T-helper 2 cell treated with Interferon-gamma antibody and Interleukin-4, amounts not matched to agents 5 μg/mL and 100 μg/mL, for 36 hours (primary cell): ENCODE measurements around the gene FNDC3A.
A peak's percentile ranks its signal among the peaks of the same experiment; 100 is the strongest.

Experiments
- DNase-seq: peaks from one replicate; pipeline ENCODE4 v3.0.0; 2021; ENCODE audit warnings: low spot score
- H3K27ac Mint-ChIP-seq: one replicate; pipeline ENCODE4 v1.8.0; 2021; ENCODE audit warnings: mild to moderate bottlenecking, mixed read lengths
- H3K27me3 Mint-ChIP-seq: one replicate; pipeline ENCODE4 v1.8.0; 2021; ENCODE audit warnings: low read depth, mixed read lengths
- H3K36me3 Mint-ChIP-seq: one replicate; pipeline ENCODE4 v1.8.0; 2021; ENCODE audit warnings: low read depth, mixed read lengths
- H3K4me1 Mint-ChIP-seq: one replicate; pipeline ENCODE4 v1.8.0; 2021; ENCODE audit warnings: low read depth, mixed read lengths
- H3K4me3 Mint-ChIP-seq: one replicate; pipeline ENCODE4 v1.8.0; 2022; ENCODE audit warnings: mild to moderate bottlenecking, moderate library complexity, mixed read lengths
- H3K9me3 Mint-ChIP-seq: one replicate; pipeline ENCODE4 v1.8.0; 2021; ENCODE audit warnings: mixed read lengths

Gene FNDC3A

GRCh38 chr13:49221590-49221965, 245.9 kb downstream of the FNDC3A start:
- Mint-ChIP-seq H3K4me1 (peaks cover 5% of the 10 kb centered on the region), H3K27me3 (peaks cover 76% of the 10 kb centered on the region), H3K27ac (no peak overlapping the region), H3K9me3 (no peaks in the 10 kb centered on the region), H3K4me3 (peak overlapping the region; percentile 69), H3K36me3 (no peaks in the 10 kb centered on the region)
- peak; percentile 1 for DNase-seq

GRCh38 chr13:49225223-49226042, 249.7 kb downstream of the FNDC3A start:
- peaks cover 52% of the 10 kb centered on the region for H3K27me3 Mint-ChIP-seq
- DNase-seq = no peak

GRCh38 chr13:49226613-49227012, 250.9 kb downstream of the FNDC3A start:
- Mint-ChIP-seq H3K27ac (no peak overlapping the region), H3K9me3 (no peaks in the 10 kb centered on the region), H3K27me3 (peaks cover 46% of the 10 kb centered on the region), H3K4me1 (peaks cover 2% of the 10 kb centered on the region), H3K36me3 (no peaks in the 10 kb centered on the region), H3K4me3 (no peak overlapping the region)
- DNase-seq = no peak

More at GRCh38 chr13:49225223-49226042, 249.7 kb downstream of the FNDC3A start:
- H3K36me3 Mint-ChIP-seq = no peaks in the 10 kb centered on the region
- no peak overlapping the region for H3K4me3 Mint-ChIP-seq
- no peak overlapping the region for H3K27ac Mint-ChIP-seq
- H3K9me3 Mint-ChIP-seq = no peaks in the 10 kb centered on the region
- peaks cover 5% of the 10 kb centered on the region for H3K4me1 Mint-ChIP-seq

- no peak for DNase-seq
- Mint-ChIP-seq H3K27me3 (peaks cover 16% of the 10 kb centered on the region), H3K36me3 (no peaks in the 10 kb centered on the region), H3K4me3 (no peak overlapping the region), H3K9me3 (no peaks in the 10 kb centered on the region), H3K27ac (no peak overlapping the region), H3K4me1 (no peaks in the 10 kb centered on the region)
These were observed 259.0 kb downstream of the FNDC3A start for GRCh38 chr13:49234741-49235140.

- Mint-ChIP-seq H3K27ac (no peak overlapping the region), H3K27me3 (peaks cover 16% of the 10 kb centered on the region), H3K36me3 (no peaks in the 10 kb centered on the region), H3K9me3 (no peaks in the 10 kb centered on the region), H3K4me1 (peaks cover 4% of the 10 kb centered on the region), H3K4me3 (no peak overlapping the region)
- no peak for DNase-seq
These were observed 260.2 kb downstream of the FNDC3A start for GRCh38 chr13:49235856-49236431.

GRCh38 chr13:49238621-49239020, 262.9 kb downstream of the FNDC3A start:
- H3K36me3 Mint-ChIP-seq = no peaks in the 10 kb centered on the region

GRCh38 chr13:49240017-49240416, 264.3 kb downstream of the FNDC3A start:
- H3K27ac Mint-ChIP-seq = no peak overlapping the region
- H3K27me3 Mint-ChIP-seq = peaks cover 22% of the 10 kb centered on the region
- H3K9me3 Mint-ChIP-seq = no peaks in the 10 kb centered on the region
- no peaks in the 10 kb centered on the region for H3K36me3 Mint-ChIP-seq
- no peak overlapping the region for H3K4me3 Mint-ChIP-seq
- H3K4me1 Mint-ChIP-seq = peaks cover 4% of the 10 kb centered on the region
- peak; percentile 32 for DNase-seq

More at GRCh38 chr13:49238621-49239020, 262.9 kb downstream of the FNDC3A start:
- no peak for DNase-seq
- no peak overlapping the region for H3K27ac Mint-ChIP-seq
- H3K27me3 Mint-ChIP-seq = peaks cover 18% of the 10 kb centered on the region
- no peaks in the 10 kb centered on the region for H3K9me3 Mint-ChIP-seq
- no peak overlapping the region for H3K4me3 Mint-ChIP-seq
- H3K4me1 Mint-ChIP-seq = peaks cover 4% of the 10 kb centered on the region

GRCh38 chr13:49241296-49241695, 265.6 kb downstream of the FNDC3A start:
- Mint-ChIP-seq H3K9me3 (no peaks in the 10 kb centered on the region), H3K36me3 (no peaks in the 10 kb centered on the region), H3K27ac (no peak overlapping the region), H3K4me1 (peaks cover 4% of the 10 kb centered on the region), H3K27me3 (peaks cover 23% of the 10 kb centered on the region), H3K4me3 (no peak overlapping the region)
- no peak for DNase-seq

- peaks cover 26% of the 10 kb centered on the region for H3K4me1 Mint-ChIP-seq
- no peak overlapping the region for H3K4me3 Mint-ChIP-seq
- H3K9me3 Mint-ChIP-seq = no peaks in the 10 kb centered on the region
- peaks cover 15% of the 10 kb centered on the region for H3K27me3 Mint-ChIP-seq
- DNase-seq = no peak
- peaks cover 1% of the 10 kb centered on the region for H3K36me3 Mint-ChIP-seq
- no peak overlapping the region for H3K27ac Mint-ChIP-seq
These were observed 269.4 kb downstream of the FNDC3A start for GRCh38 chr13:49245101-49245500.

GRCh38 chr13:49246850-49247642, 271.3 kb downstream of the FNDC3A start:
- Mint-ChIP-seq H3K9me3 (no peaks in the 10 kb centered on the region), H3K27me3 (peaks cover 15% of the 10 kb centered on the region), H3K4me1 (peaks cover 28% of the 10 kb centered on the region), H3K4me3 (peak overlapping the region; percentile 96), H3K36me3 (peaks cover 9% of the 10 kb centered on the region), H3K27ac (peak overlapping the region; percentile 99)
- DNase-seq = no peak

GRCh38 chr13:49247643-49248621, 272.2 kb downstream of the FNDC3A start, which contains the start of gene CDADC1:
Gene CDADC1, plus strand, starts transcription at chr13:49247925. Its CDS starts 113 bp downstream, at chr13:49248038.
- Mint-ChIP-seq H3K4me3 (peak within 1 kb of the TSS; percentile 96), H3K36me3 (peaks cover 12% of the 10 kb centered on the region), H3K27me3 (peaks cover 13% of the 10 kb centered on the region), H3K4me1 (peaks cover 28% of the 10 kb centered on the region), H3K9me3 (no peaks in the 10 kb centered on the region), H3K27ac (peak within 1 kb of the TSS; percentile 99)
- peak; percentile 95 for DNase-seq

GRCh38 chr13:49248622-49249002, 272.9 kb downstream of the FNDC3A start:
- DNase-seq = no peak
- Mint-ChIP-seq H3K27me3 (peaks cover 10% of the 10 kb centered on the region), H3K36me3 (peaks cover 15% of the 10 kb centered on the region), H3K4me1 (peaks cover 34% of the 10 kb centered on the region), H3K4me3 (peak overlapping the region; percentile 96), H3K9me3 (no peaks in the 10 kb centered on the region), H3K27ac (peak overlapping the region; percentile 99)

GRCh38 chr13:49251326-49251725, 275.6 kb downstream of the FNDC3A start:
- Mint-ChIP-seq H3K4me1 (peaks cover 51% of the 10 kb centered on the region), H3K27ac (no peak overlapping the region), H3K9me3 (no peaks in the 10 kb centered on the region), H3K27me3 (no peaks in the 10 kb centered on the region), H3K36me3 (peaks cover 38% of the 10 kb centered on the region), H3K4me3 (no peak overlapping the region)
- no peak for DNase-seq
